Peyer's patch (tissue), 4 donors: ENCODE data around the gene PNPLA5.

Experiments
- CTCF ChIP-seq, 6 experiments: fragments of 450-650 bp in 4 of 6; fragments of 200-600 bp in 2 of 6; sonication (generic) in 1 of 6; IDR thresholded peaks; one replicate each; pipeline ENCODE4 v1.5.1; 2017 to 2019; ENCODE audit warnings: antibody characterized with exemption in 6 of 6, mild to moderate bottlenecking in 3 of 6, moderate library complexity in 1 of 6
- POLR2A ChIP-seq, 2 donors: fragments of 450-650 bp; IDR thresholded peaks; one replicate each; pipeline ENCODE4 v1.5.1; 2017; ENCODE audit warnings: antibody characterized with exemption in 2 of 2, mild to moderate bottlenecking in 2 of 2, moderate library complexity in 2 of 2

- TF ChIP-seq CTCF (IDR thresholded peaks at IDR 0.05) (no peak), POLR2A (IDR thresholded peaks at IDR 0.05) (no peak)
Measured at GRCh38 chr22:43846966-43847365, 44.8 kb downstream of the PNPLA5 start.
